Measurements from ENCODE around the gene RASGRP4.

Gene RASGRP4

GRCh38 chr19:38412961-38413360 lies 13.1 kb downstream of the RASGRP4 start:
- TF ChIP-seq GATA3 (IDR thresholded peaks at IDR 0.05; ENCODE audit: low read depth, low read length): no peak
- no peak for TF ChIP-seq GATA2 (IDR thresholded peaks at IDR 0.05; ENCODE audit: low read depth, low read length)

- TF ChIP-seq GATA2 (IDR thresholded peaks at IDR 0.05; ENCODE audit: low read depth, low read length) (no peak), GATA3 (IDR thresholded peaks at IDR 0.05; ENCODE audit: low read depth, low read length) (no peak)
Observed at GRCh38 chr19:38412491-38412890, 13.5 kb downstream of the RASGRP4 start.

- TF ChIP-seq GATA2 (IDR thresholded peaks at IDR 0.05; ENCODE audit: low read depth, low read length) (no peak), GATA3 (IDR thresholded peaks at IDR 0.05; ENCODE audit: low read depth, low read length) (no peak)
Observed at GRCh38 chr19:38411041-38411712, 14.8 kb downstream of the RASGRP4 start.

- TF ChIP-seq GATA2 (IDR thresholded peaks at IDR 0.05; ENCODE audit: low read depth, low read length): no peak
Observed at GRCh38 chr19:38409631-38410133, 16.3 kb downstream of the RASGRP4 start.

- TF ChIP-seq GATA2 (IDR thresholded peaks at IDR 0.05; ENCODE audit: low read depth, low read length) (no peak), GATA3 (IDR thresholded peaks at IDR 0.05; ENCODE audit: low read depth, low read length) (no peak)
Observed at GRCh38 chr19:38405276-38405675, 20.7 kb downstream of the RASGRP4 start.

GRCh38 chr19:38404858-38405257 lies 21.2 kb downstream of the RASGRP4 start:
- no peak for TF ChIP-seq GATA3 (IDR thresholded peaks at IDR 0.05; ENCODE audit: low read depth, low read length)
- no peak for TF ChIP-seq GATA2 (IDR thresholded peaks at IDR 0.05; ENCODE audit: low read depth, low read length)

- TF ChIP-seq GATA2 (IDR thresholded peaks at IDR 0.05; ENCODE audit: low read depth, low read length) (no peak), GATA3 (IDR thresholded peaks at IDR 0.05; ENCODE audit: low read depth, low read length) (no peak)
Observed at GRCh38 chr19:38402967-38403674, 22.9 kb downstream of the RASGRP4 start, which contains the start of gene FAM98C. Gene FAM98C, plus strand, starts transcription at chr19:38403093. Its CDS starts 61 bp downstream, at chr19:38403154.

- no peak for TF ChIP-seq GATA2 (IDR thresholded peaks at IDR 0.05; ENCODE audit: low read depth, low read length)
- no peak for TF ChIP-seq GATA3 (IDR thresholded peaks at IDR 0.05; ENCODE audit: low read depth, low read length)
Observed at GRCh38 chr19:38402623-38402966, 23.4 kb downstream of the RASGRP4 start.

GRCh38 chr19:38401148-38401547 lies 24.9 kb downstream of the RASGRP4 start:
- no peak for TF ChIP-seq GATA2 (IDR thresholded peaks at IDR 0.05; ENCODE audit: low read depth, low read length)
- no peak for TF ChIP-seq GATA3 (IDR thresholded peaks at IDR 0.05; ENCODE audit: low read depth, low read length)

- TF ChIP-seq GATA3 (IDR thresholded peaks at IDR 0.05; ENCODE audit: low read depth, low read length): no peak
Observed at GRCh38 chr19:38400361-38400760, 25.7 kb downstream of the RASGRP4 start.

GRCh38 chr19:38399537-38399936 lies 26.5 kb downstream of the RASGRP4 start:
- TF ChIP-seq GATA2 (IDR thresholded peaks at IDR 0.05; ENCODE audit: low read depth, low read length) (no peak), GATA3 (IDR thresholded peaks at IDR 0.05; ENCODE audit: low read depth, low read length) (no peak)

GRCh38 chr19:38399081-38399480 lies 26.9 kb downstream of the RASGRP4 start:
- TF ChIP-seq GATA2 (IDR thresholded peaks at IDR 0.05; ENCODE audit: low read depth, low read length) (no peak), GATA3 (IDR thresholded peaks at IDR 0.05; ENCODE audit: low read depth, low read length) (no peak)

GRCh38 chr19:38395381-38396114 lies 30.5 kb downstream of the RASGRP4 start:
- no peak for TF ChIP-seq GATA3 (IDR thresholded peaks at IDR 0.05; ENCODE audit: low read depth, low read length)
- TF ChIP-seq GATA2 (IDR thresholded peaks at IDR 0.05; ENCODE audit: low read depth, low read length): no peak

GRCh38 chr19:38394488-38394887 lies 31.5 kb downstream of the RASGRP4 start:
- TF ChIP-seq GATA2 (IDR thresholded peaks at IDR 0.05; ENCODE audit: low read depth, low read length) (no peak), GATA3 (IDR thresholded peaks at IDR 0.05; ENCODE audit: low read depth, low read length) (no peak)
